Fibroblast of lung (primary cell): ENCODE measurements around the gene DHPS. TPM values are rescaled to one million over a fixed set of nuclear protein-coding genes. Genes with fewer than 3 reads are reported as not detected.

Experiments
- DNase-seq, 2 donors: peaks; one replicate each; pipeline versions ENCODE4 v3.0.0 to v3.0.0-alpha.2; 2010; ENCODE audit warnings: low read depth in 2 of 2
- H2AFZ ChIP-seq: 2 replicates; pipeline ENCODE4 v1.5.1; 2012; ENCODE audit warnings: low read length, control low read depth, inconsistent platforms
- H3K27ac ChIP-seq: 2 replicates; pipeline ENCODE4 v1.5.1; 2011; ENCODE audit warnings: low read length, control low read depth; ENCODE audit not compliant: insufficient read depth
- H3K27me3 ChIP-seq: 2 replicates; pipeline ENCODE4 v1.5.1; 2011; ENCODE audit warnings: mild to moderate bottlenecking, low read length; ENCODE audit not compliant: control insufficient read depth, insufficient read depth
- H3K36me3 ChIP-seq: 2 replicates; pipeline ENCODE4 v1.5.1; 2011; ENCODE audit warnings: low read length; ENCODE audit not compliant: control insufficient read depth, insufficient read depth
- H3K4me1 ChIP-seq: 2 replicates; pipeline ENCODE4 v1.5.1; 2011; ENCODE audit warnings: low read length; ENCODE audit not compliant: control insufficient read depth, insufficient read depth; ENCODE audit errors: extremely low read depth
- H3K4me2 ChIP-seq: 2 replicates; pipeline ENCODE4 v1.5.1; 2011; ENCODE audit warnings: low read length, control low read depth; ENCODE audit not compliant: insufficient read depth; ENCODE audit errors: extremely low read depth
- H3K4me3 ChIP-seq, 4 experiments: fragments of 200-600 bp in 1 of 4; sonication (generic) in 1 of 4; replicated peaks in 1 of 4; 2 replicates each; pipeline ENCODE4 v1.5.1; 2011 to 2016; ENCODE audit warnings: low read length in 4 of 4, low read depth in 3 of 4, mild to moderate bottlenecking in 3 of 4, control low read depth in 2 of 4, inconsistent platforms in 1 of 4, mixed read lengths in 1 of 4; ENCODE audit not compliant: insufficient read depth in 1 of 4; ENCODE audit errors: control extremely low read depth in 1 of 4
- H3K79me2 ChIP-seq: 2 replicates; pipeline ENCODE4 v1.5.1; 2012; ENCODE audit warnings: mild to moderate bottlenecking, low read length, inconsistent platforms; ENCODE audit not compliant: control insufficient read depth, insufficient read depth
- H3K9ac ChIP-seq: 2 replicates; pipeline ENCODE4 v1.5.1; 2011; ENCODE audit warnings: mild to moderate bottlenecking, low read length, control low read depth; ENCODE audit not compliant: insufficient read depth
- H3K9me3 ChIP-seq: 2 replicates; pipeline ENCODE4 v1.5.1; 2012; ENCODE audit warnings: low read depth, low read length; ENCODE audit not compliant: control insufficient read depth, insufficient read depth
- H4K20me1 ChIP-seq: 2 replicates; pipeline ENCODE4 v1.5.1; 2011; ENCODE audit warnings: low read length; ENCODE audit not compliant: control insufficient read depth, insufficient read depth; ENCODE audit errors: extremely low read depth
- CTCF ChIP-seq, 2 donors: IDR thresholded peaks in 1 of 2; conservative IDR thresholded peaks in 1 of 2; 1 replicate in 1 of 2; 2 replicates in 1 of 2; pipeline ENCODE4 v1.5.1; 2011 to 2012; ENCODE audit warnings: low read length in 2 of 2, control low read depth in 1 of 2, inconsistent platforms in 1 of 2, low read depth in 1 of 2, mild to moderate bottlenecking in 1 of 2
- EZH2 ChIP-seq: IDR thresholded peaks from 2 replicates; pipeline ENCODE4 v1.5.1; 2012; ENCODE audit warnings: low read length, control low read depth, mild to moderate bottlenecking; ENCODE audit errors: missing control alignments
- polyA plus RNA-seq, 2 donors: library from polyadenylated mRNA; depleted of rRNA in 1 of 2; stranded (reverse) in 1 of 2; unstranded in 1 of 2; fragments of >200 nt; gene quantifications; 2 replicates each; pipeline ENCODE4 v1.2.1, GENCODE V29; 2011 to 2012; ENCODE audit warnings: missing spikeins in 1 of 2
- total RNA-seq: library from RNA; depleted of rRNA; stranded (reverse); fragments of >200 nt; gene quantifications from 2 replicates; pipeline ENCODE4 v1.2.1, GENCODE V29; 2014

DHPS gene
- total and polyA plus RNA-seq, 2 donors (not counting 1 experiment from before 2014, with no cell fraction given), result 43.2 to 60.4 TPM

DNA sequence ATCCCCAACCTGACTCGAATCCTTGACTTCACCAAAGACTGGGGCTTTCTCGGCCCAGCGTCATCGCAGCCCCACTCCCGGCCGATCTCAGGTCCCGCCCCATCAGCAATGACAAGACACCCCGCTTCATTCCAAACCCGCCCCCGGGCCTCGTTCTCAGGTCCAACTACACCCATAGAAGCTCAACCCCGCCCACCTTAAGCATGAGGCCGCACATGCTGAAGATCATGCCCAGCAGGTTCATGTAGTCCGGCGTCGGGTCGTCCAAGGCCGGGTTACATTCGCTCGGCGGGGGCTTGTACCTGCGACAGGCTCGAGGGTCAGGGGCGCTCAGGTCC is 12.8 kb downstream of the DHPS start:
- H3K27me3 ChIP-seq, result no peaks in the 10 kb centered on the region

GRCh38 chr19:12668346-12668745 is 13.3 kb downstream of the DHPS start:
- no peak for DNase-seq
- Histone ChIP-seq H3K9me3 (no peaks in the 10 kb centered on the region), H4K20me1 (no peaks in the 10 kb centered on the region), H3K4me3 (peak overlapping the region; percentile 86 to 94 (median 88)), H3K4me2 (peak overlapping the region; percentile 77), H3K4me1 (peaks cover 12% of the 10 kb centered on the region), H3K9ac (peak overlapping the region; percentile 91), H2AFZ (no peak overlapping the region), H3K27ac (peak overlapping the region; percentile 100), H3K79me2 (peaks cover 30% of the 10 kb centered on the region), H3K27me3 (no peaks in the 10 kb centered on the region), H3K36me3 (peaks cover 9% of the 10 kb centered on the region)
- TF ChIP-seq EZH2 (no peak), CTCF (conservative IDR thresholded peaks at IDR 0.05 in 1 of 2, IDR thresholded peaks at IDR 0.05 in 1 of 2; ENCODE audit: low read depth in 1 of 2, low read length in 2 of 2) (no peak)

More for the DNA sequence above, 12.8 kb downstream of the DHPS start:
- Histone ChIP-seq H3K4me1 (peaks cover 12% of the 10 kb centered on the region), H3K79me2 (peaks cover 30% of the 10 kb centered on the region), H3K9me3 (no peaks in the 10 kb centered on the region), H3K4me2 (peak overlapping the region; percentile 77), H3K36me3 (peaks cover 10% of the 10 kb centered on the region), H4K20me1 (no peaks in the 10 kb centered on the region), H3K27ac (peak overlapping the region; percentile 100), H3K4me3 (peak overlapping the region; percentile 86 to 94 (median 88)), H2AFZ (peak overlapping the region; percentile 97), H3K9ac (peak overlapping the region; percentile 91)
- TF ChIP-seq CTCF (conservative IDR thresholded peaks at IDR 0.05 in 1 of 2, IDR thresholded peaks at IDR 0.05 in 1 of 2; ENCODE audit: low read depth in 1 of 2, low read length in 2 of 2), result no peak
- DNase-seq, result peak; percentile 55 to 67

GRCh38 chr19:12667731-12668302 is 13.9 kb downstream of the DHPS start:
- H3K79me2 ChIP-seq, result peaks cover 30% of the 10 kb centered on the region
- no peak for DNase-seq
- no peaks in the 10 kb centered on the region for H3K27me3 ChIP-seq
- H3K36me3 ChIP-seq, result peaks cover 7% of the 10 kb centered on the region
- H3K4me1 ChIP-seq, result peaks cover 12% of the 10 kb centered on the region
- H3K9ac ChIP-seq, result no peak overlapping the region
- H3K9me3 ChIP-seq, result no peaks in the 10 kb centered on the region
- H2AFZ ChIP-seq, result no peak overlapping the region
- H3K4me3 ChIP-seq, result peak overlapping the region in 2 of 4 experiments; percentile 86 to 90
- H3K4me2 ChIP-seq, result peak overlapping the region; percentile 77
- TF ChIP-seq CTCF (conservative IDR thresholded peaks at IDR 0.05 in 1 of 2, IDR thresholded peaks at IDR 0.05 in 1 of 2; ENCODE audit: low read depth in 1 of 2, low read length in 2 of 2) (no peak), EZH2 (no peak)
- H3K27ac ChIP-seq, result no peak overlapping the region
- H4K20me1 ChIP-seq, result no peaks in the 10 kb centered on the region
